KOPT-K1 (cell line): ENCODE results near the gene VHLL.

Experiments
- H3K27ac ChIP-seq: fragments of 200-600 bp; sonication (generic); 2 replicates; pipeline ENCODE4 v1.5.1; 2016; ENCODE audit warnings: antibody characterized with exemption, mild to moderate bottlenecking, low read depth, low read length; ENCODE audit not compliant: poor library complexity, severe bottlenecking
- H3K36me3 ChIP-seq: fragments of 200-600 bp; sonication (generic); 2 replicates; pipeline ENCODE4 v1.5.1; 2017; ENCODE audit warnings: antibody characterized with exemption, mild to moderate bottlenecking, low read length, moderate library complexity; ENCODE audit not compliant: insufficient read depth
- H3K9me3 ChIP-seq: fragments of 200-600 bp; sonication (generic); 2 replicates; pipeline ENCODE4 v1.5.1; 2017; ENCODE audit warnings: antibody characterized with exemption, low read length, mild to moderate bottlenecking; ENCODE audit not compliant: insufficient read depth, poor library complexity, severe bottlenecking

Gene VHLL

GRCh38 chr1:156308078-156308477, 9.0 kb upstream of the VHLL start:
- H3K36me3 ChIP-seq: peaks cover 97% of the 10 kb centered on the region
- H3K9me3 ChIP-seq: no peaks in the 10 kb centered on the region
- H3K27ac ChIP-seq: no peak overlapping the region

GRCh38 chr1:156305215-156305614, 6.1 kb upstream of the VHLL start:
- no peaks in the 10 kb centered on the region for H3K9me3 ChIP-seq
- H3K36me3 ChIP-seq: peaks cover 71% of the 10 kb centered on the region
- H3K27ac ChIP-seq: no peak overlapping the region

DNA sequence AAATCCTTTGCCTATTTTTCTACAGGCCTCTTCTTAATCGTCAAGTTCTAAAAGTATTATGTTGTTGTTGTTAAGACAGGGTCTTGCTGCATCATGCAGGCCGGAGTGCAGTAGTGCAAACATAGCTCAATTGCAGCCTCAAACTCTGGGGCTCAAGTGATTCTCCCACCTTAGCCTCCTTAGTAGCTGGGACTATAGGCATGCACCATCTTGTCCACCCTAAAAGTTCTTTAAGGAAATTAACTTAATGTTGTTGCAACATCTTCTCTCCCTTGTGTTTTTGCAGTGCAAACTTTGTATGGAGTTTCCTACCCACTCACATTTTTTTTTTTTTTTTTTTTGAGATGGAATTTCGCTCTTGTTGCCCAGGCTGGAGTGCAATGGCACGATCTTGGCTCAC, 4.1 kb upstream of the VHLL start:
- H3K36me3 ChIP-seq: peaks cover 52% of the 10 kb centered on the region
- no peaks in the 10 kb centered on the region for H3K9me3 ChIP-seq
- H3K27ac ChIP-seq: no peak overlapping the region

- Histone ChIP-seq H3K36me3 (peaks cover 29% of the 10 kb centered on the region; the same call in 1 of the 2 replicates), H3K27ac (peak within 1 kb of the TSS; percentile 61), H3K9me3 (no peaks in the 10 kb centered on the region)
Measured at GRCh38 chr1:156295391-156295947, 3.6 kb downstream of the VHLL start, which contains the start of gene GLMP. Gene GLMP, minus strand, starts transcription at chr1:156295679. Its CDS starts 34 bp downstream, at chr1:156295645.

GRCh38 chr1:156293895-156294294, 5.2 kb downstream of the VHLL start:
- H3K27ac ChIP-seq: no peak overlapping the region
- no peaks in the 10 kb centered on the region for H3K9me3 ChIP-seq
- peaks cover 30% of the 10 kb centered on the region; the same call in 1 of the 2 replicates for H3K36me3 ChIP-seq

DNA sequence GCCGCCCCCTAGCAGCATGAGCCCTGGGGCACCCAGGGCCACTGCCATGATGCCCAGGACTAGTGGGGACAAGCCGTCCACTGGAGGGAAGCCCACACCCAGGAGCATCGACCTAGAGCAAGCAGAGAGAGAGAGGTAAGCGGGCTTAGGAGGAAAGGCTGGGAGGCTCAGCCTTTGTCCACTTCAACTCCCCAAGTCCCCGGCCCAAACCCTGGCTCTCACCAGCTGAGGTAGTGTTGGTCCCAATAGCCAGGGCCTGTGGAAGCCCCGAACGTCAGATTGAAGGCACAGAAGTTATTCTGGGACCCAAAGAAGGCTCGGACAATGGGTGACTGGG, 6.0 kb downstream of the VHLL start:
- peaks cover 37% of the 10 kb centered on the region; the same call in 1 of the 2 replicates for H3K36me3 ChIP-seq
- H3K9me3 ChIP-seq: no peaks in the 10 kb centered on the region
- H3K27ac ChIP-seq: no peak overlapping the region

GRCh38 chr1:156291226-156292061, 7.7 kb downstream of the VHLL start:
- Histone ChIP-seq H3K27ac (no peak overlapping the region), H3K36me3 (peaks cover 37% of the 10 kb centered on the region; the same call in 1 of the 2 replicates)

GRCh38 chr1:156289857-156290256, 9.2 kb downstream of the VHLL start:
- Histone ChIP-seq H3K9me3 (no peaks in the 10 kb centered on the region), H3K27ac (no peak overlapping the region), H3K36me3 (peaks cover 37% of the 10 kb centered on the region; the same call in 1 of the 2 replicates)

More at GRCh38 chr1:156291226-156292061, 7.7 kb downstream of the VHLL start:
- no peaks in the 10 kb centered on the region for H3K9me3 ChIP-seq

GRCh38 chr1:156286061-156286460, 13.0 kb downstream of the VHLL start:
- peaks cover 8% of the 10 kb centered on the region; the same call in 1 of the 2 replicates for H3K36me3 ChIP-seq
- H3K27ac ChIP-seq: no peak overlapping the region
- no peaks in the 10 kb centered on the region for H3K9me3 ChIP-seq

- Histone ChIP-seq H3K36me3 (peaks cover 9% of the 10 kb centered on the region), H3K27ac (no peak overlapping the region)
Measured at GRCh38 chr1:156285437-156285836, 13.7 kb downstream of the VHLL start.

GRCh38 chr1:156284757-156285156, 14.3 kb downstream of the VHLL start:
- H3K27ac ChIP-seq: no peak overlapping the region
- peaks cover 16% of the 10 kb centered on the region for H3K36me3 ChIP-seq
- no peaks in the 10 kb centered on the region for H3K9me3 ChIP-seq

More at GRCh38 chr1:156285437-156285836, 13.7 kb downstream of the VHLL start:
- H3K9me3 ChIP-seq: no peaks in the 10 kb centered on the region

DNA sequence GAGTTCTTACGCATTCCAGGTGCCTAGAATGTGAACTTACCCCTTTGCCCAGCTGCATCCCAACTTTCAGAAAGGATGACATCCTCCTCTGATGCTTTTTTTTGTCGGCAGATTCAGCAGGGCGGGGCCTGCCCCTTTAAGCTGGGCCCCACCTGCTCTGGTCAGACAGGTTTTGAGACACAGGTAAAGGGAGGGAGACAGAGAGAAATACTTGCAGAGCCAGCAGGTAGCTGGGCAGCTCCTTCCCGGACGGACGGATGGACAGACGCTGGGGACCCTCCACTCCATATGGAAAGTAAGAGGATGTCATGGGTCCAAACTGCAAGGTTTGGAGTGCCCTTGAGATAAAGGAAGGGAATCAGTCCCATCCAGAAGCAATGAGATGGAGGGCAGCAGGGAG, 15.0 kb downstream of the VHLL start, which contains the start of gene TMEM79:
TSS of gene TMEM79 (plus strand) at position 214 of the 400 bp plus-strand sequence. CDS start 902 bp downstream, outside the sequence.
- no peaks in the 10 kb centered on the region for H3K9me3 ChIP-seq
- H3K36me3 ChIP-seq: peaks cover 23% of the 10 kb centered on the region
- peak within 1 kb of the TSS; percentile 81 for H3K27ac ChIP-seq

DNA sequence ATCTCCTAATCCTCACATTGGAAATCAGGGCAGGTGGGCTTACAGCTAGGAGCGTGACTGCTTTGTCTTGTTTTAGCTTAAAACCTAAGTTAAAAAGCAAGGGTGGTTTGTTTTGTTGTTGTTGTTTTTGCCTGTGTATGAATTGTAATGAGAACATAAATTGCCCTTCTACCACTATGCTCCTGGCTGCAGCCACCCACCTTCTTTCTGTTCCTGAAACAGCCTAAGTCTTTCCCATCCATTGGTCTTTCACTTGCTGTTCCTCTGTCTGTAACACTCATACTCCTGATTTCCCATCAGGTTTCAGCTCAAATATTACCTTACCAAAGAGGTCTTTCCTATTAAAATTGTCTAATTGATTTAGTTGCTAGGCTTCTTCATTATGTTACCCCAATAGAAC, 15.6 kb downstream of the VHLL start:
- H3K9me3 ChIP-seq: no peaks in the 10 kb centered on the region
- peaks cover 24% of the 10 kb centered on the region for H3K36me3 ChIP-seq
- H3K27ac ChIP-seq: peak overlapping the region; percentile 81

DNA sequence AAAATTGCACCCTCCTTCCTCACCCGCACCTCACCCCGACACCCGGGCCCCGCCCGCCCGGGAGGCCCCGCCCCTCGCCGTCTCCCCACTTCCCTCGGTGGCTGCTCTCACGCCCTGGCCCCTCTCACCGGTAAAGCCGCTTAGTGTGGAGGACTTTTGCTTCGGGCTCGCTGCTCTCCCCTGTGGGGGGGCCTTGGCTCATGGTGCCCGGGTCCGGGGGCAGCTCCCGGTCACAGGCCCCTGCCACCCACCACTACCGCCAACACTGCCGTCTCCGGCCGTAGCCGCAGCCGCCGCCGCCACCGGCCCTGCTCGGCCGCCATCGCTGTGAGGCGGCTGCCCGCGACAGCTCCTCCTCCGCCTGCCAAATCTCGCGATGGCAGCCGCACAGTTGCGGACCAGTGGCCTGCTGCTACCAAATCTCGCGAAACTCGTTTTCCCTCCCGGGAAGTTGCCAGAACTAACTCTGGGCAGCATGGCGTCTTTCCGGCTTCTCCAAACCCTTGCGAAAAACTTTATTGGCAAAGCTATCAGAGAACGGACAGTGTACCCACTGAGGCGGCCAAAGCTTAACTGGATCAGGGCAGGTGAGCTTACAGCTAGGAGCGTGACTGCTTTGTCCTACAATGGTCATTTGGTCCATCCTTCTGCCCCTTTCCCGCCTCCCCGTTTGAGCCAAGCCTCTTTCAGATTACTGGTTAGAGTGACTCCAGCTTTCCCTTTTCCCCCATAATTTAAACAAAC, 16.5 kb downstream of the VHLL start, which contains the start of gene SMG5:
TSS of gene SMG5 (minus strand) at position 347 of the 744 bp plus-strand sequence. CDS start at position 202, 145 bp downstream.
- Histone ChIP-seq H3K27ac (peak within 1 kb of the TSS; percentile 81), H3K9me3 (no peaks in the 10 kb centered on the region), H3K36me3 (peaks cover 29% of the 10 kb centered on the region)
